ENCODE results near the gene B4GALT5. TPM values are rescaled to one million over a fixed set of nuclear protein-coding genes. Genes with fewer than 3 reads are reported as not detected.
"Not testable (repeated sequence)": the region's sequence is repeated elsewhere in the genome, so short reads cannot be mapped to it uniquely, and the experiment has no call there.

B4GALT5 gene
- 10 to 100 TPM; 14.8 to 27.3 TPM for total RNA-seq

DNA sequence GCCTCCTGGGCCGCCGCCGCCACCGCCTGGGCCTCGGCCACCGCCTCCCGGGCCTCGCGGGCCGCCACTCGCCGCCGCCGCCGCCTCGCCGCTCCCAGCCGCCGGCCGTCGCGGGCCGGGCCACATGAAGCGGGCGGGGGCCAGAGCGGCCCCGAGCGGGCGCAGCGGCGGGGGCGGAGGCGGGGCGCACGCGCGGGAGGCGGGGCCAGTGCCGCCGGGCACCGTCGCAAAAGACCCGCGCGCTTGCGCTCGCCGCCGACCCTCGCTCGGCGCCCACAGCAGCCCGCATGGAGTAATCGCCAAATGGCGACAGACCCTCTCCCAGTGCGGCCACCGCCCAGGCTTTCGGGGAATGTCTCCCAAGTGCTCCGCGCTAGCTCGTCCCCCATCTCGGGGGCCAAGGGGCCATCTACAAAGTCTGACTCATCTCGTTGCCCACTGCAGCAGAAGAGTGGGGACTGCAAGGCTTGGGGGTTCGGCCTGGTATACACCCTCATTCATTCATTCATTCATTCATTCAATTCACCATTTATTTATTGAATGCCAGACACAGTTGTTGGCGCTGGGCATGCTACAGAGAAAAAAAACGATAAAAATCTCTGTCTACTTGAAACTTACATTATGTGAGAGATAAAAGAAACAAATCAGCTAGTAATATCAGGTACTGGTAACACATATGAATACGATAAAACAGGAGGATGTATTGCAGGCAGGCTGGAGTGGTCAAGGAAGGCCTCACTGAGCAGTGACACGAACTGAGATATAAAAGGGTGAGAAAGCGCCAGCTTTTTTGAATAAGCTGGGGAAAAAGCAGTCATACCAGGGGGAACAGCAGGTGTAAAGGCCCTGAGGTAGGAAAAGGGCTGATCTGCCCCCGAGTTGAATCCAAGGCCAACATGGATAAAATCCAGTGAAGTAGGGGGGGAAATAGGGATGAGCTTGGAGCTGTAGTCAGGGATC, at the start of gene B4GALT5:
TSS of gene B4GALT5 (minus strand) at position 126 of the 960 bp plus-strand sequence. CDS start 188 bp downstream, outside the sequence.
- peaks cover 61% of the 10 kb centered on the region for H3K4me1 Mint-ChIP-seq (ENCODE audit: low read depth)
- ATAC-seq (replicated peaks in 1 of 2) (peak; percentile 85 to 88), DNase-seq (peak; percentile 75 to 84)
- H3K9me3 Mint-ChIP-seq: no peaks in the 10 kb centered on the region
- peak within 1 kb of the TSS; percentile 86 to 92 for H3K4me3 Mint-ChIP-seq
- peaks cover 0 to 1% of the 10 kb centered on the region in 2 donors for H3K36me3 Mint-ChIP-seq (ENCODE audit: insufficient read depth in 2 of 2)
- H3K27me3 Mint-ChIP-seq (ENCODE audit: low read depth): no peaks in the 10 kb centered on the region
- peak within 1 kb of the TSS; percentile 94 for H3K27ac Mint-ChIP-seq

DNA sequence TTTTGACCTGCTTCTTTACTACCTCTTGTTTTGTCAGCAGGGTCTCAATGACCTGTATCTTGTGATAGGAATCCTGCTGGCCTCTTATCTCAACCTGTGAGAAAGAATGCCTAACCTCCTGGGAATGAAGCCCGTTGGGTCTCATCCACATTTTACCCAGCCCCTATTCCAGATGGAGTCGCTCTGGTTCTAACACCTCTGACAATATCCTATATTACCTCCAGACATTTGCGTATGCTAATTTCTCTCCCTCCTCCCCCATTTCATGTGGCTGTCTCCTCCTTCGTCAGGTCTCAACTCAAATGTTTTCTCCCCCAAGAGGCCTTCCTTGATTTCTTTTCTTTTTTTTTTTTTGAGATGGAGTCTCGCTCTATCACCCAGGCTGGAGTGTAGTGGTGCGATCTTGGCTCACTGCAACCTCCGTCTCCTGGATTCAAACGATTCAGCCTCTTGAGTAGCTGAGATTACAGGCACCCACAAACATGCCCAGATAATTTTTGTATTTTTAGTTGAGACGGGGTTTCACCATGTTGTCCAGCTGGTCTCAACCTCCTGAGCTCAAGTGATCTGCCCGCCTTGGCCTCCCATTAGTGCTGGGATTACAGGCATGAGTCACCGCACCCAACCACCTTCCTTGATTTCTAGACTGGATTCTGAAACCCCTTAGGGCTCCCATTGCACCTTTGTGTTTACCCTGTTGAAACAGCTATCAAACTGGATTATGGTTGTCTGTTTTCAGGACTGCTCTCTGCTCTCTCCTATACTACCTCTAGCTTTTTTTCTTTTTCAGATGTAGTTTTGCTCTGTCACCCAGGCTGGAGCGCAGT, 49.5 kb upstream of the B4GALT5 start:
- DNase-seq: no peak
- H3K4me1 Mint-ChIP-seq (ENCODE audit: low read depth): peaks cover 3% of the 10 kb centered on the region
- no peak overlapping the region for H3K27ac Mint-ChIP-seq
- no peaks in the 10 kb centered on the region for H3K9me3 Mint-ChIP-seq
- peaks cover 66% of the 10 kb centered on the region for H3K27me3 Mint-ChIP-seq (ENCODE audit: low read depth)
- ATAC-seq (replicated peaks in 1 of 2): no peak
- H3K4me3 Mint-ChIP-seq: no peak overlapping the region
- peaks cover 0 to 1% of the 10 kb centered on the region in 2 donors for H3K36me3 Mint-ChIP-seq (ENCODE audit: insufficient read depth in 2 of 2)

GRCh38 chr20:49761888-49762287, 48.2 kb upstream of the B4GALT5 start:
- not testable (repeated sequence) for H3K36me3 Mint-ChIP-seq (ENCODE audit: insufficient read depth in 2 of 2); H3K27ac Mint-ChIP-seq; ATAC-seq (replicated peaks in 1 of 2); DNase-seq; H3K4me3 Mint-ChIP-seq; H3K4me1 Mint-ChIP-seq (ENCODE audit: low read depth); H3K9me3 Mint-ChIP-seq
- peaks cover 68% of the 10 kb centered on the region for H3K27me3 Mint-ChIP-seq (ENCODE audit: low read depth)

DNA sequence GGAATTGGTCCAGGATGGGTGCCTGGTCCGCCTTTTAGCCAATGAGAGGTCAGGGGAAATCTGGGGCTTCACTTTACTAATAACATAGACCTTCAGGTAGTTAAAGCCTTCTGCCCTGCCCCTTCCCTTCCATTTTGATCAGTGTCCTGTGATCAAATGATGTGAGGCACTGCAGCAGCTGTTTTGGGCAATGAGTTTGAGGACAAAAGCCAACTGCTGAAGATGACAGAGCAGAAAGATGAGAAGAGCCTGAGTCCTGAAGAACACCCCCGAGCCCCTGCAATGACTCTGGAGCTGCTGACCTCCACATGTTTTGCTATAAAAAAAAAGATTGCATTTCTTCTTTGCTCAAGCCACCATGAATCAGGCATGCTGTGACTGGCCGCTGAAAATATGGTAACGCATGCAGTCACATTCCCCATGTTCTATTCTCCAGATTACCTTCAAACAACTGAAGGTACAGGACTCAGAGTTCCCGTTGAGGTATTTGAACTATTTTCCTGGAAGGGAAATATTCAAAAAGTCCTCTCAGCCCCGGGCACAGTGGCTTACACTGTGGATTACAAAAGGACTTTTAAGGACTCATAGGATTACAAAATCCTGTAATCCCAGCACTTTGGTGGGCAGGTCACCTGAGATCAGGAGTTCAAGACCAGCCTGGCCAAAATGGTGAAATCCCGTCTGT, 45.7 kb upstream of the B4GALT5 start:
- ATAC-seq (replicated peaks in 1 of 2): no peak
- no peak overlapping the region for H3K27ac Mint-ChIP-seq
- H3K27me3 Mint-ChIP-seq (ENCODE audit: low read depth): peaks cover 66% of the 10 kb centered on the region
- H3K9me3 Mint-ChIP-seq: no peaks in the 10 kb centered on the region
- no peak overlapping the region for H3K4me3 Mint-ChIP-seq
- H3K36me3 Mint-ChIP-seq (ENCODE audit: insufficient read depth in 2 of 2): peaks cover 0 to 1% of the 10 kb centered on the region in 2 donors
- no peak for DNase-seq
- no peaks in the 10 kb centered on the region for H3K4me1 Mint-ChIP-seq (ENCODE audit: low read depth)

DNA sequence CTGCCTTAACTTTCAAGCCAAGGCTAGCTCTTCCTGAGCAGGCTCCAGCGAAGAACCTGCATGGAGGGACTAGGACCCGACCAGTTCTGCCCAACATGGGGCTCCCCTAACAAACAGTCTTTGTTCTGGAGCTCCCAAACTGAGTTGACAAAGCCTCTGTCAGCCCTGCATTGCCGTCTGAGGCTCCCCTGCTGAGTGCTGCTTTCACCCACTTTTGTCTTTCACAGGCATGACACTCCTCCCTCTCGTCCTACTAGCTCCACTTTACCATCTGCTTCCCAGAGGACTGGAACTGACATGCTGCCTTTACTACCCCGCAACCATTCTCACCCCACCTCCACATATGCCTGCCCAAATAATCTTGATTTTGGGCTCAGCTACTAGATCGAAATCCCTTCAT, 45.1 kb upstream of the B4GALT5 start:
- DNase-seq (no peak), ATAC-seq (replicated peaks in 1 of 2) (no peak)
- H3K9me3 Mint-ChIP-seq: no peaks in the 10 kb centered on the region
- H3K27me3 Mint-ChIP-seq (ENCODE audit: low read depth): peaks cover 70% of the 10 kb centered on the region
- no peak overlapping the region for H3K27ac Mint-ChIP-seq
- H3K36me3 Mint-ChIP-seq (ENCODE audit: insufficient read depth in 2 of 2): peaks cover 0 to 1% of the 10 kb centered on the region in 2 donors
- H3K4me1 Mint-ChIP-seq (ENCODE audit: low read depth): no peaks in the 10 kb centered on the region
- no peak overlapping the region for H3K4me3 Mint-ChIP-seq

- no peak overlapping the region for H3K4me3 Mint-ChIP-seq
- H3K27me3 Mint-ChIP-seq (ENCODE audit: low read depth): peaks cover 68% of the 10 kb centered on the region
- no peak for DNase-seq
- H3K27ac Mint-ChIP-seq: no peak overlapping the region
- H3K4me1 Mint-ChIP-seq (ENCODE audit: low read depth): no peaks in the 10 kb centered on the region
- no peaks in the 10 kb centered on the region for H3K9me3 Mint-ChIP-seq
- peaks cover 0 to 1% of the 10 kb centered on the region in 2 donors for H3K36me3 Mint-ChIP-seq (ENCODE audit: insufficient read depth in 2 of 2)
- ATAC-seq (replicated peaks in 1 of 2): no peak
Measured at GRCh38 chr20:49757597-49757996, 43.9 kb upstream of the B4GALT5 start.

DNA sequence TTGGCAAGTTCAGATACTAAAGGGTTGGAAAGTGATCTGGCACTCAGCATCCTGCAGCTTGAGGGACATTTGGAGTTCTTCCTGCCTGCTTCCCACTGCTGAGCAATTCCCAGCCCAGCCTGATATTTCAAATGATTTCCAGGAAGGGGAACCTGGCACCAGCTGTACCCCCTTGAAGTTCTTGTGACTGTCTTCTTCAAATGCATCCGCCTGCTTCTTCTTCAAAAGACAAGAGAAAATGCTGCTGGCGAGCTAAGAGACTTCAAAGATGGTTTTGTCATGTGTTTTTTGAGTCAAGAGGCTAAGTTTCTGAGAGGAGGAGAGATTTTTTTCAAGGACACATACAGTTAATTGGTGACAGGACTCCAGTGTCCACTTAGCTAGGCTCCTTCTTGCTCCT, 42.6 kb upstream of the B4GALT5 start:
- no peak for ATAC-seq (replicated peaks in 1 of 2)
- no peak overlapping the region for H3K27ac Mint-ChIP-seq
- H3K4me1 Mint-ChIP-seq (ENCODE audit: low read depth): peaks cover 1% of the 10 kb centered on the region
- no peak for DNase-seq
- H3K9me3 Mint-ChIP-seq: no peaks in the 10 kb centered on the region
- H3K36me3 Mint-ChIP-seq (ENCODE audit: insufficient read depth in 2 of 2): peaks cover 0 to 1% of the 10 kb centered on the region in 2 donors
- H3K27me3 Mint-ChIP-seq (ENCODE audit: low read depth): peaks cover 65% of the 10 kb centered on the region
- H3K4me3 Mint-ChIP-seq: no peak overlapping the region

DNA sequence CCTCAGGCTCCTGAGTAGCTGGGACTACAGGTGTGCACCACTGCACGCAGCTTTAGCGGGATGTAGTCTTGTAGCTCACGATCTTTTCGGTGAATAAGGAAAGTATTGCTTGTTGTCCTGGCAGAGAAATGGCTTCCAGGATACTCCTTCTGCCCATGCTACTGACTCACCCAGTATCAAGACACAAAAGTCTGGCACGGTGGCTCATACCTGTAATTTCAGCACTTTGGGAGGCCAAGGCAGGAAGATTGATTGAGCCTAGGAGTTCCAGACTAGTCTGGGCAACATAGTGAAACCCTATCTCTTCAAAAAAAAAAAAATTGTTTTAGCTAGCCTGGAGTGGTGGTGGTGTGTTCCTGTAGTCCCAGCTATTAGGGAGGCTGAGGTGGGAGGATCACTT, 40.9 kb upstream of the B4GALT5 start:
- Mint-ChIP-seq H3K27ac (no peak overlapping the region), H3K9me3 (no peaks in the 10 kb centered on the region), H3K4me1 (ENCODE audit: low read depth) (peaks cover 10% of the 10 kb centered on the region), H3K36me3 (ENCODE audit: insufficient read depth in 2 of 2) (peaks cover 0 to 1% of the 10 kb centered on the region in 2 donors), H3K4me3 (no peak overlapping the region), H3K27me3 (ENCODE audit: low read depth) (peaks cover 60% of the 10 kb centered on the region)
- no peak for DNase-seq
- ATAC-seq (replicated peaks in 1 of 2): no peak

DNA sequence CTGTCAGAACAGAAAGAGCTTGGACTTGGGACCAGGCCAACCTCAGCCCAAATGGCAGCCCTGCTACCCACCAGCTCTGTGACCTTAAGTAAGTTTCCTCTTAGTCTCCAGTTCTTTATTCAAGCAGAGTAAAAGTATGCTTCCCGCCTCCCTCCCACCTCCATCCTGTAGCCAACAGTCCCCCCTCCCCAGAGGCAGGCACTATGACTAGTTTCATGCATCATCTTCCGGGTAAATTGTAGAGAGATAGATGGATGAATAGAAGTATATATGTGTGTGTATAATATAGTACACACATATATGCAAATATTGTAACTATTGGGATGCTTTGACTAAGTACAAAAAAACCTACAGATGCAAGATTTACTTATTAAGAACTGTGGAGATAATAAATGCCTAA, 39.5 kb upstream of the B4GALT5 start:
- ATAC-seq (replicated peaks in 1 of 2) (no peak), DNase-seq (no peak)
- H3K27ac Mint-ChIP-seq: no peak overlapping the region
- peaks cover 52% of the 10 kb centered on the region for H3K27me3 Mint-ChIP-seq (ENCODE audit: low read depth)
- peaks cover 10% of the 10 kb centered on the region for H3K4me1 Mint-ChIP-seq (ENCODE audit: low read depth)
- H3K36me3 Mint-ChIP-seq (ENCODE audit: insufficient read depth in 2 of 2): no peaks in the 10 kb centered on the region
- no peak overlapping the region for H3K4me3 Mint-ChIP-seq
- H3K9me3 Mint-ChIP-seq: no peaks in the 10 kb centered on the region

DNA sequence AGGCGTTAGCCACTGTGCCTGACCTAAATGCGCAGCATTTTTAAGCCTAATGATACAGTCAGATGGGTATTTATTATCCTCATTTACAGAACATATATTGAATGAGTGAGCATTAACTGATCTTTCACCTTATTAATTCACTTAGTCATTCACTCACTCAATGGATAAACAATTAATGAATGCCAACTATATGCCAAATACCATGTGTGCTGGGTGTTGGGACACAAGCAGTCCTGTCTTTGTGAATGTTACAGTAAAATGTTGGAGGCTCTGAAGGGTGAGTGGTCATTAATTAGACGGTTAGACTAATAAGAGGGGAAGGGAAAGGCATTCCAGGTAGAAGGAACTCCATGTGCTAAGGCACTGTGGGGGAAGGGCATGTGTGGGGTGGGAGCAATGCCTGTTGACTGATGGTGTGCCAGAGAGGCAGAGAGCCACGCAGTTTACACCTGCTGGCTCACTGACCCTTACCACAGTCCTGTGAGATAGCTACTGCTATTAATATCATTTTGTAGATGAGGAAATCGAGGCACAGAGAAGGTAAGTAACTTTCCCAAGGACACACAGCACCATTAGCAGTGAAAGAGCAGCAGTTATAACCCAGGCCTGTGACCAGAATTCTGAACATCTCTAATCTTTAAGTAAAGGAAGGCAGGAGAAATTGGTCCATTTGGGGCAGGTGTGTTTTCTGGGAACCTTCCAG, 38.7 kb upstream of the B4GALT5 start:
- Mint-ChIP-seq H3K27ac (no peak overlapping the region), H3K4me1 (ENCODE audit: low read depth) (peaks cover 10% of the 10 kb centered on the region), H3K9me3 (no peaks in the 10 kb centered on the region), H3K4me3 (no peak overlapping the region), H3K36me3 (ENCODE audit: insufficient read depth in 2 of 2) (no peaks in the 10 kb centered on the region), H3K27me3 (ENCODE audit: low read depth) (peaks cover 49% of the 10 kb centered on the region)
- DNase-seq (no peak), ATAC-seq (replicated peaks in 1 of 2) (no peak)

DNA sequence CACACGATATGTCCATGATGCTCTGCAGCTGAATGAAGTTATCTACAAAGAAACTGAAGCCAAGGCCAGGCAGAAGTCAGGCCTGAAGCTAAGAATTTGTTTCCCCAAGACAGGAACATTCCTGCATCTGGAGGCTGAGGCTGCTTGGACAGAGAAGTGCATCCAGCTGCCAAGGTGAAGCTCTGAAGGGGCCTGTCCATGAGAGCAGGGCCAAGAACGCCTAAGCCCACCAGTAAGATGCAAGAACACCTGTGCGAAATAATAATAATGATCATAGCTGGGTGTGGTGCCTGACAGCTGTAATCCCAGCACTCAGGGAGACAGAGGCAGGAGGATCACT, 37.7 kb upstream of the B4GALT5 start:
- H3K4me3 Mint-ChIP-seq: no peak overlapping the region
- DNase-seq (no peak), ATAC-seq (replicated peaks in 1 of 2) (no peak)
- no peaks in the 10 kb centered on the region for H3K36me3 Mint-ChIP-seq (ENCODE audit: insufficient read depth in 2 of 2)
- H3K27ac Mint-ChIP-seq: no peak overlapping the region
- no peaks in the 10 kb centered on the region for H3K9me3 Mint-ChIP-seq
- H3K4me1 Mint-ChIP-seq (ENCODE audit: low read depth): peaks cover 10% of the 10 kb centered on the region
- peaks cover 42% of the 10 kb centered on the region for H3K27me3 Mint-ChIP-seq (ENCODE audit: low read depth)

DNA sequence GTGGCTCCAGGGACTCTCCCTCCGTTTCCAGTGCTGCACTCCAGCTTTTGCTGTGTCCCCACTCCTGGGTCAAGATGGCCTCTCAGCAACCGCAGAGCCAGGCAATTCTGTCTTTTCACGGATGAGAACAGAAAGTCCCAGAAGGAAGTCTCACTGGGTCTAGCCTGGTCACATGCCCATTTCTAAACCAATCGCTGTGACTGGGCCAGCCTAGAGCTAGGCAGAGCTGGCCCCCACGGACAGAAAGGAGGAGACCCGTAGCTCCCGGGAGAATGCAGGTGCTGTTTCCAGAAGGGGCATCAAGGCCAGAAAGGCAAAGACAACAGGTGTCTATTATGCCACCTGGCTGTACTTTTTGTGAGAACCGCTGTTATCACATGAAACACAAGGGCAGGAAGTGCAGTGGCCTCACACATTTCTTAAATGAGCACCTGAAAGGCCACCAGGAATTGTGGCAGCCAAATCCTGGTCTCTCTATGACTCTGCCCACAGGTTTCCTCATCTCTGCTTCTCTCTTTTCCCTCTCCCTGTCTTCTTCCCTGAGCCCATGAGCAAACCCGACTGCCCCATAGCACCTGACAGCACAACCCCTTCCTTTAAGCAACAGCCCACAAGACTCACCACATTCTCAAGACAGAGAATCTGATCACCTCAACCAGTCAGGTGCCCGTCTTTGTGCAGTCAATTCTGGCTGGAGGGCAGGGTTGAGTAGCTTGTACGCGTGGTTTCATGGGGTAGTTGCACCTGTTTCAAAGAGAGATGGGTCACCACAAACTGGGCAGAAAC, 37.1 kb upstream of the B4GALT5 start:
- H3K4me1 Mint-ChIP-seq (ENCODE audit: low read depth): peaks cover 10% of the 10 kb centered on the region
- H3K27ac Mint-ChIP-seq: no peak overlapping the region
- H3K27me3 Mint-ChIP-seq (ENCODE audit: low read depth): peaks cover 36% of the 10 kb centered on the region
- H3K9me3 Mint-ChIP-seq: no peaks in the 10 kb centered on the region
- peak overlapping the region in 1 of 2 donors; percentile 4 for H3K4me3 Mint-ChIP-seq
- ATAC-seq (replicated peaks in 1 of 2): peak; percentile 78 to 85
- no peaks in the 10 kb centered on the region for H3K36me3 Mint-ChIP-seq (ENCODE audit: insufficient read depth in 2 of 2)
- DNase-seq: peak; percentile 23 to 41
